Measurements from ENCODE around the gene YWHAG. TPM values are rescaled to one million over a fixed set of nuclear protein-coding genes. Genes with fewer than 3 reads are reported as not detected.

Gene YWHAG
- total and polyA plus RNA-seq, 2 of the 13 experiments (the other 11 are each of a cell fraction or from before 2014, with no cell fraction given): 36.9 to 67.5 TPM

DNA sequence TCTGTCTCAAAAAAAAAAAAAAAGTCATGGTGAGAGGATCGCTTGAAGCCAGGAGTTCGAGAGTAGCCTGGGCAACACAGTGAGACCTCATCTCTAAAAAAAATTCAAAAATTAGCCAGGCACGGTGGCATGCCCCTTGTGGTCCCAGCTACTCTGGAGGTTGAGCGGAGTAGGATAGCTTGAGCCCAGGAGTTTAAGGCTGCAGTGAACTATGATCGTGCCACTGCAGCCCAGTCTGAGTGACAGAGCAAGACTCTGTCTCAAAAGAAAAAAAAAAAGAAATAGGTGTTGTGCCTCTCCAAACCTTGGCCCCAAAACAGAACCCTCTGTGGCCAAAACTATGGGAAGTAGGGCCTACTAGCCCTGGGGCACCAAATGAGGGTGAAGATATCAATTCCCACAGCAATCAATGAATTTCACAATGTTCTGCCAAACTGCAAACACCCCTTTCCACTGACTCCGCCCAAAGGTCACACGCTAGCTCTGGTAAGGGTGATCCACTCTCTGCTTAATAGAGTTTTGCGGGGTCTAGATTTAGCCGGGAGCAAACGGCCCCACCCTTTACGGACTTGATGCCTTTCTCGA, 33.8 kb upstream of the YWHAG start (continued):
- TF ChIP-seq ZNF552 (CRISPR knock-in tag; IDR thresholded peaks at IDR 0.05; ENCODE audit: borderline replicate concordance): peak; percentile 7; the same call in 1 of the 2 replicates
- TF ChIP-seq, protein P1, sequence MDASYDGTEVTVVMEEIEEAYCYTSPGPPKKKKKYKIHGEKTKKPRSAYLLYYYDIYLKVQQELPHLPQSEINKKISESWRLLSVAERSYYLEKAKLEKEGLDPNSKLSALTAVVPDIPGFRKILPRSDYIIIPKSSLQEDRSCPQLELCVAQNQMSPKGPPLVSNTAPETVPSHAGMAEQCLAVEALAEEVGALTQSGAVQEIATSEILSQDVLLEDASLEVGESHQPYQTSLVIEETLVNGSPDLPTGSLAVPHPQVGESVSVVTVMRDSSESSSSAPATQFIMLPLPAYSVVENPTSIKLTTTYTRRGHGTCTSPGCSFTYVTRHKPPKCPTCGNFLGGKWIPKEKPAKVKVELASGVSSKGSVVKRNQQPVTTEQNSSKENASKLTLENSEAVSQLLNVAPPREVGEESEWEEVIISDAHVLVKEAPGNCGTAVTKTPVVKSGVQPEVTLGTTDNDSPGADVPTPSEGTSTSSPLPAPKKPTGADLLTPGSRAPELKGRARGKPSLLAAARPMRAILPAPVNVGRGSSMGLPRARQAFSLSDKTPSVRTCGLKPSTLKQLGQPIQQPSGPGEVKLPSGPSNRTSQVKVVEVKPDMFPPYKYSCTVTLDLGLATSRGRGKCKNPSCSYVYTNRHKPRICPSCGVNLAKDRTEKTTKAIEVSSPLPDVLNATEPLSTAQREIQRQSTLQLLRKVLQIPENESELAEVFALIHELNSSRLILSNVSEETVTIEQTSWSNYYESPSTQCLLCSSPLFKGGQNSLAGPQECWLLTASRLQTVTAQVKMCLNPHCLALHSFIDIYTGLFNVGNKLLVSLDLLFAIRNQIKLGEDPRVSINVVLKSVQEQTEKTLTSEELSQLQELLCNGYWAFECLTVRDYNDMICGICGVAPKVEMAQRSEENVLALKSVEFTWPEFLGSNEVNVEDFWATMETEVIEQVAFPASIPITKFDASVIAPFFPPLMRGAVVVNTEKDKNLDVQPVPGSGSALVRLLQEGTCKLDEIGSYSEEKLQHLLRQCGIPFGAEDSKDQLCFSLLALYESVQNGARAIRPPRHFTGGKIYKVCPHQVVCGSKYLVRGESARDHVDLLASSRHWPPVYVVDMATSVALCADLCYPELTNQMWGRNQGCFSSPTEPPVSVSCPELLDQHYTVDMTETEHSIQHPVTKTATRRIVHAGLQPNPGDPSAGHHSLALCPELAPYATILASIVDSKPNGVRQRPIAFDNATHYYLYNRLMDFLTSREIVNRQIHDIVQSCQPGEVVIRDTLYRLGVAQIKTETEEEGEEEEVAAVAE (CRISPR knock-in tag; IDR thresholded peaks at IDR 0.05; ENCODE audit: borderline replicate concordance): peak; percentile 36; the same call in 1 of the 2 replicates
- no peak; the same call in 1 of the 2 replicates for TF ChIP-seq MIXL1 (CRISPR knock-in tag; IDR thresholded peaks at IDR 0.05)
- TF ChIP-seq, protein P2, sequence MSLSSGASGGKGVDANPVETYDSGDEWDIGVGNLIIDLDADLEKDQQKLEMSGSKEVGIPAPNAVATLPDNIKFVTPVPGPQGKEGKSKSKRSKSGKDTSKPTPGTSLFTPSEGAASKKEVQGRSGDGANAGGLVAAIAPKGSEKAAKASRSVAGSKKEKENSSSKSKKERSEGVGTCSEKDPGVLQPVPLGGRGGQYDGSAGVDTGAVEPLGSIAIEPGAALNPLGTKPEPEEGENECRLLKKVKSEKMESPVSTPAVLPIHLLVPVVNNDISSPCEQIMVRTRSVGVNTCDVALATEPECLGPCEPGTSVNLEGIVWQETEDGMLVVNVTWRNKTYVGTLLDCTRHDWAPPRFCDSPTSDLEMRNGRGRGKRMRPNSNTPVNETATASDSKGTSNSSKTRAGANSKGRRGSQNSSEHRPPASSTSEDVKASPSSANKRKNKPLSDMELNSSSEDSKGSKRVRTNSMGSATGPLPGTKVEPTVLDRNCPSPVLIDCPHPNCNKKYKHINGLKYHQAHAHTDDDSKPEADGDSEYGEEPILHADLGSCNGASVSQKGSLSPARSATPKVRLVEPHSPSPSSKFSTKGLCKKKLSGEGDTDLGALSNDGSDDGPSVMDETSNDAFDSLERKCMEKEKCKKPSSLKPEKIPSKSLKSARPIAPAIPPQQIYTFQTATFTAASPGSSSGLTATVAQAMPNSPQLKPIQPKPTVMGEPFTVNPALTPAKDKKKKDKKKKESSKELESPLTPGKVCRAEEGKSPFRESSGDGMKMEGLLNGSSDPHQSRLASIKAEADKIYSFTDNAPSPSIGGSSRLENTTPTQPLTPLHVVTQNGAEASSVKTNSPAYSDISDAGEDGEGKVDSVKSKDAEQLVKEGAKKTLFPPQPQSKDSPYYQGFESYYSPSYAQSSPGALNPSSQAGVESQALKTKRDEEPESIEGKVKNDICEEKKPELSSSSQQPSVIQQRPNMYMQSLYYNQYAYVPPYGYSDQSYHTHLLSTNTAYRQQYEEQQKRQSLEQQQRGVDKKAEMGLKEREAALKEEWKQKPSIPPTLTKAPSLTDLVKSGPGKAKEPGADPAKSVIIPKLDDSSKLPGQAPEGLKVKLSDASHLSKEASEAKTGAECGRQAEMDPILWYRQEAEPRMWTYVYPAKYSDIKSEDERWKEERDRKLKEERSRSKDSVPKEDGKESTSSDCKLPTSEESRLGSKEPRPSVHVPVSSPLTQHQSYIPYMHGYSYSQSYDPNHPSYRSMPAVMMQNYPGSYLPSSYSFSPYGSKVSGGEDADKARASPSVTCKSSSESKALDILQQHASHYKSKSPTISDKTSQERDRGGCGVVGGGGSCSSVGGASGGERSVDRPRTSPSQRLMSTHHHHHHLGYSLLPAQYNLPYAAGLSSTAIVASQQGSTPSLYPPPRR (CRISPR knock-in tag; IDR thresholded peaks at IDR 0.05; ENCODE audit: borderline replicate concordance): 0 out of 2 replicates have a peak, but pooled peaks have one; percentile 17
- TF ChIP-seq ZNF792 (CRISPR knock-in tag; IDR thresholded peaks at IDR 0.05): 0 out of 2 replicates have a peak, but pooled peaks have one; percentile 54
- TF ChIP-seq ZNF331 (CRISPR knock-in tag; IDR thresholded peaks at IDR 0.05): peak; percentile 0; the same call in 1 of the 2 replicates
- TF ChIP-seq ZNF296 (CRISPR knock-in tag; conservative IDR thresholded peaks at IDR 0.05): 0 out of 2 replicates have a peak, but pooled peaks have one; percentile 9
- no peak for TF ChIP-seq SSRP1 (CRISPR knock-in tag; IDR thresholded peaks at IDR 0.05)
- TF ChIP-seq GATAD2A (CRISPR knock-in tag; IDR thresholded peaks at IDR 0.05): peak; percentile 53; the same call in 1 of the 2 replicates
- TF ChIP-seq KDM3A (CRISPR knock-in tag; IDR thresholded peaks at IDR 0.05; ENCODE audit: low read depth): no peak
- TF ChIP-seq NR2F1 (CRISPR knock-in tag; IDR thresholded peaks at IDR 0.05): peak; percentile 29 to 70; a peak in 3 of 4 replicates
- TF ChIP-seq, protein P3, sequence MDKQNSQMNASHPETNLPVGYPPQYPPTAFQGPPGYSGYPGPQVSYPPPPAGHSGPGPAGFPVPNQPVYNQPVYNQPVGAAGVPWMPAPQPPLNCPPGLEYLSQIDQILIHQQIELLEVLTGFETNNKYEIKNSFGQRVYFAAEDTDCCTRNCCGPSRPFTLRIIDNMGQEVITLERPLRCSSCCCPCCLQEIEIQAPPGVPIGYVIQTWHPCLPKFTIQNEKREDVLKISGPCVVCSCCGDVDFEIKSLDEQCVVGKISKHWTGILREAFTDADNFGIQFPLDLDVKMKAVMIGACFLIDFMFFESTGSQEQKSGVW (CRISPR knock-in tag; IDR thresholded peaks at IDR 0.05; ENCODE audit: borderline replicate concordance): 0 out of 2 replicates have a peak, but pooled peaks have one; percentile 29
- TF ChIP-seq, protein P4, sequence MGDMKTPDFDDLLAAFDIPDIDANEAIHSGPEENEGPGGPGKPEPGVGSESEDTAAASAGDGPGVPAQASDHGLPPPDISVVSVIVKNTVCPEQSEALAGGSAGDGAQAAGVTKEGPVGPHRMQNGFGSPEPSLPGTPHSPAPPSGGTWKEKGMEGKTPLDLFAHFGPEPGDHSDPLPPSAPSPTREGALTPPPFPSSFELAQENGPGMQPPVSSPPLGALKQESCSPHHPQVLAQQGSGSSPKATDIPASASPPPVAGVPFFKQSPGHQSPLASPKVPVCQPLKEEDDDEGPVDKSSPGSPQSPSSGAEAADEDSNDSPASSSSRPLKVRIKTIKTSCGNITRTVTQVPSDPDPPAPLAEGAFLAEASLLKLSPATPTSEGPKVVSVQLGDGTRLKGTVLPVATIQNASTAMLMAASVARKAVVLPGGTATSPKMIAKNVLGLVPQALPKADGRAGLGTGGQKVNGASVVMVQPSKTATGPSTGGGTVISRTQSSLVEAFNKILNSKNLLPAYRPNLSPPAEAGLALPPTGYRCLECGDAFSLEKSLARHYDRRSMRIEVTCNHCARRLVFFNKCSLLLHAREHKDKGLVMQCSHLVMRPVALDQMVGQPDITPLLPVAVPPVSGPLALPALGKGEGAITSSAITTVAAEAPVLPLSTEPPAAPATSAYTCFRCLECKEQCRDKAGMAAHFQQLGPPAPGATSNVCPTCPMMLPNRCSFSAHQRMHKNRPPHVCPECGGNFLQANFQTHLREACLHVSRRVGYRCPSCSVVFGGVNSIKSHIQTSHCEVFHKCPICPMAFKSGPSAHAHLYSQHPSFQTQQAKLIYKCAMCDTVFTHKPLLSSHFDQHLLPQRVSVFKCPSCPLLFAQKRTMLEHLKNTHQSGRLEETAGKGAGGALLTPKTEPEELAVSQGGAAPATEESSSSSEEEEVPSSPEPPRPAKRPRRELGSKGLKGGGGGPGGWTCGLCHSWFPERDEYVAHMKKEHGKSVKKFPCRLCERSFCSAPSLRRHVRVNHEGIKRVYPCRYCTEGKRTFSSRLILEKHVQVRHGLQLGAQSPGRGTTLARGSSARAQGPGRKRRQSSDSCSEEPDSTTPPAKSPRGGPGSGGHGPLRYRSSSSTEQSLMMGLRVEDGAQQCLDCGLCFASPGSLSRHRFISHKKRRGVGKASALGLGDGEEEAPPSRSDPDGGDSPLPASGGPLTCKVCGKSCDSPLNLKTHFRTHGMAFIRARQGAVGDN (CRISPR knock-in tag; IDR thresholded peaks at IDR 0.05): no peak
